GM15510 (cell line): Measurements from ENCODE around the gene KLKB1.

Experiments used
- POLR2A ChIP-seq: IDR thresholded peaks from 3 replicates; pipeline ENCODE4 v1.6.1; 2011; ENCODE audit warnings: borderline replicate concordance; ENCODE audit not compliant: insufficient read length; ENCODE audit errors: extremely low read depth

KLKB1 gene

GRCh38 chr4:186249785-186250754 is 22.8 kb downstream of the KLKB1 start:
- no peak for TF ChIP-seq POLR2A

- no peak for TF ChIP-seq POLR2A
Measured at GRCh38 chr4:186250760-186251159, 23.5 kb downstream of the KLKB1 start.

- no peak for TF ChIP-seq POLR2A
Measured at GRCh38 chr4:186255122-186255521, 27.8 kb downstream of the KLKB1 start.

- TF ChIP-seq POLR2A, result no peak
Measured at GRCh38 chr4:186258216-186258811, 31.0 kb downstream of the KLKB1 start.

GRCh38 chr4:186260117-186260503 is 32.8 kb downstream of the KLKB1 start:
- no peak for TF ChIP-seq POLR2A

- no peak for TF ChIP-seq POLR2A
Measured at GRCh38 chr4:186260504-186261448, 33.5 kb downstream of the KLKB1 start.

GRCh38 chr4:186264660-186265059 is 37.4 kb downstream of the KLKB1 start:
- no peak for TF ChIP-seq POLR2A

GRCh38 chr4:186265683-186266652 is 38.7 kb downstream of the KLKB1 start, which contains the start of gene F11:
Gene F11, plus strand, starts transcription at chr4:186266189. Its CDS starts 948 bp downstream, at chr4:186267137.
- TF ChIP-seq POLR2A, result no peak

GRCh38 chr4:186266729-186267456 is 39.6 kb downstream of the KLKB1 start:
- TF ChIP-seq POLR2A, result no peak

- TF ChIP-seq POLR2A, result no peak
Measured at GRCh38 chr4:186271081-186271678, 43.9 kb downstream of the KLKB1 start.

- no peak for TF ChIP-seq POLR2A
Measured at GRCh38 chr4:186272699-186273391, 45.5 kb downstream of the KLKB1 start.

- no peak for TF ChIP-seq POLR2A
Measured at GRCh38 chr4:186283311-186283710, 56.0 kb downstream of the KLKB1 start.
